HPDE6-E6E7 (cell line): ENCODE measurements around the gene ITIH4.
"Not testable (repeated sequence)": the region's sequence is repeated elsewhere in the genome, so short reads cannot be mapped to it uniquely, and the experiment has no call there.

Experiments used
- DNase-seq: peaks from one replicate; pipeline ENCODE4 v3.0.0; 2011; ENCODE audit warnings: missing footprints; ENCODE audit errors: extremely low spot score

The ITIH4 gene

GRCh38 chr3:52783211-52783555, 47.3 kb downstream of the ITIH4 start:
- DNase-seq: no peak

DNA sequence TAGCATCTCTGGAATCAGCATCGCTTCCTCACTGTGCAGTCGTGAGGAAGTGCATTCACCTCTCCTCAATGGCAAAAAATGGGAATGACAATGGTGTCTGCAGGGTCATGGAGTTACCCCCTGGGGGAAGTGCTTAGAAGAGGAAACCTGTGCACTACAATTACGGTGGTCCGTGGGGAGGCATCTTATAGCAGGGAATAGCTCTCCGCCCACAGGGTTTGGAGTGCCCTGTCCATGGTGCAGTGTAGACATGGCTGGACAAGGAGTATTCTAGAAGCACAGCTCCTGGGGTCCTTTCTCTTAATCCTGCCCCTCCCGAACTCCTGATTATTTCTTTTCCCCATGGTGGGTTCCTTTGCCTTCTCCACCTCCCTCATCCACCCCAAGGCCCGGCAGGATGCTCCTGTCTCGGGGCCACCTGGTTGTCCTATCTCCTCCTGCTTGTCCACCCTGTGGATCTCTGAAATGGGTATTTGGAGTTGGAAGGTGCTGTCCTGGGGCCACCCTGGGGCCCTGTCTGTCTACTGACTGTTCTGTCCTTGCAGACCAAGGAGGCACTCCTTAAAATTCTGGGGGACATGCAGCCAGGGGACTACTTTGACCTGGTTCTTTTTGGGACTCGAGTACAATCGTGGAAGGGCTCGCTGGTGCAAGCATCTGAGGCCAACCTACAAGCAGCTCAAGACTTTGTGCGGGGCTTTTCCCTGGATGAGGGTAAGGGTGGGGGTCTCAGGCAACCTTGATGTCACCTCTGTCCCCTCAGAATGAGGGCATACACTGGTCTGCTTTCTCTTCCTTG, 47.9 kb downstream of the ITIH4 start:
- DNase-seq: no peak

DNA sequence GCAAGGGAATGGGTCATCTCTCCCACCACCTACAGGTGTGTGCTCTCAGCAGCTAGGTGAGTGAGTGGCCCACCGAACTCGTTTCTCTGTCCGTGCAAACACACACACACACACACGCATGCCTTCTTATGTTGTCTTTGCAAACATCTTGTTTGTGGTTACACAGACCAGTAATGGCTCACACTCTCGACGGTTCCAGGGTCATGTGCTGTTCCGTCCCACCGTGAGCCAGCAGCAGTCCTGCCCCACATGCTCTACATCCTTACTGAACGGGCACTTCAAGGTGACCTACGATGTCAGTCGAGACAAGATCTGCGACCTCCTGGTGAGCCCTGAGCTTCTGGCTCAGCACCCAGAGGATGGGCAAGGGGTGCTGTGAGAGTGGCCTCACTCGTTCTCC, 48.7 kb downstream of the ITIH4 start:
- no peak for DNase-seq

GRCh38 chr3:52779837-52780585, 50.5 kb downstream of the ITIH4 start:
- DNase-seq: no peak

DNA sequence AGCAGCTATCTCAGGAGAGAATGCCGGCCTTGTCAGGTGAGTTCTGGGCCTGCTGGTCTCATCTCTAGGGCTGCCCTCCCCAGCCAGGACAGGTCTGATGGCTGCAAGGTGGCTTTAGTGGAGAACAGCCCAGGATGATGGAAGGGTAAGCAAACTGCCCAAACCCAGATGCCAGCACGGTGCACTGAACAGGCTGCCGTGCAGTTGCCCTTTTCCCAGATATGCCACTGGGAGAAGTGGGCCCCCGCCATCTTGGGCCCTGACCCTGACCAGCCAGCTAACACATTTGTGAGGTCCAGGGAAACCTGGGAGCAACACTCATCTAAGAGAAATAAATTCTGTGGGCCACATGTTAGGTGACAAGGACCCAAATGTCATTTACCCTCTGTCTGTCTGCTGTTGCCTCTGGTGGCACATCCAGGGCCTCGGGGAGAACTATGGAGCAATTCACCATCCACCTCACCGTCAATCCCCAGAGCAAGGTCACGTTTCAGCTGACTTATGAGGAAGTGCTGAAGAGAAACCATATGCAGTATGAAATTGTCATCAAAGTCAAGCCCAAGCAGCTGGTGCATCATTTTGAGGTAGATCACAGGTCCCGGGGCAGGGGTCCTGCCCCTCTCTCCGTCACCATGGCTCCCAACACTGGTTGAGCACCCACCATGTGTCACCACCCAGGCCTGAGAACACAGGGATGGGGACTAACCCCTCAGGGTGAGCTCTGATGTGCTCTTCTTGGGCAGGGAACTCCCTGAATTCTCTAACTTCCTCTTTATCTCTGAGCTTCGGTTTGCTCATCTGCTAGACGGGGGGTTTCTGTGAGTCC, 51.2 kb downstream of the ITIH4 start:
- DNase-seq: no peak

DNA sequence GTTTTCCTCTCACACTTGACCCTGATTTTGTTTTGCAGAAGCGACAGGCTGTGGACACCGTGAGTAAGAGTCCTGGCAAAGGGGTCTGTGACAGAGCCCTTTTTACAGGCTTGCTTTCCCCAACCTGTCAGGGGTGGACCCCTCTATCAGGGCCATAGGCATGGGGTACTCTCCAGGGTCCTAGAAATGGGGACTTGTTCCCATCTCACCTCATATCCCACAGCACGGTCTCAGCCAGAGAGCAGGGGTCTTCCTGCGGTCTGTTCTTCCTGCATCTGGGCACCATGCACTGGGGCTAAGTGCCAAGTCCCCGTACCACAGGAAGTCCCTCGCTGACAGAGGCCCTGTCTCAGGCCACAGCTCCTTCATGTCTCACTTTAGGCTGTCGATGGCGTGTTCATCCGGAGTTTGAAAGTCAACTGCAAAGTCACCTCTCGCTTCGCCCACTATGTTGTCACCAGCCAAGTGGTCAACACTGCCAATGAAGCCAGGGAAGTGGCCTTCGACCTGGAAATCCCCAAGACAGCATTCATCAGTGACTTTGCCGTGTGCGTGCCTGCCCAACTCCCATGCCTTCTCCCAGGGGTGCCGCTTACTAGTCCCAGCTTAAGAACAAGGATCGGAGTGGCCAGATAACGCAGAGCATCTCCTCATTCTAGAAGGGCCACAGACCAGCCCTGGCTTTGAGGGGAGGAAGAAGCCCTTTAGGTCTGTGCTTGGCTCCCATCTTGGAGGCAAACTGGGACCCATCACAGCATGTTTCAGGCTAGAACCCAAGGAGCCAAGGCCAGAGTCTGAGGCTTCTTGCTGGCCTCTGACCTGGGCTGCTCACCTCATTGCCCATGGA, 52.3 kb downstream of the ITIH4 start:
- no peak for DNase-seq

DNA sequence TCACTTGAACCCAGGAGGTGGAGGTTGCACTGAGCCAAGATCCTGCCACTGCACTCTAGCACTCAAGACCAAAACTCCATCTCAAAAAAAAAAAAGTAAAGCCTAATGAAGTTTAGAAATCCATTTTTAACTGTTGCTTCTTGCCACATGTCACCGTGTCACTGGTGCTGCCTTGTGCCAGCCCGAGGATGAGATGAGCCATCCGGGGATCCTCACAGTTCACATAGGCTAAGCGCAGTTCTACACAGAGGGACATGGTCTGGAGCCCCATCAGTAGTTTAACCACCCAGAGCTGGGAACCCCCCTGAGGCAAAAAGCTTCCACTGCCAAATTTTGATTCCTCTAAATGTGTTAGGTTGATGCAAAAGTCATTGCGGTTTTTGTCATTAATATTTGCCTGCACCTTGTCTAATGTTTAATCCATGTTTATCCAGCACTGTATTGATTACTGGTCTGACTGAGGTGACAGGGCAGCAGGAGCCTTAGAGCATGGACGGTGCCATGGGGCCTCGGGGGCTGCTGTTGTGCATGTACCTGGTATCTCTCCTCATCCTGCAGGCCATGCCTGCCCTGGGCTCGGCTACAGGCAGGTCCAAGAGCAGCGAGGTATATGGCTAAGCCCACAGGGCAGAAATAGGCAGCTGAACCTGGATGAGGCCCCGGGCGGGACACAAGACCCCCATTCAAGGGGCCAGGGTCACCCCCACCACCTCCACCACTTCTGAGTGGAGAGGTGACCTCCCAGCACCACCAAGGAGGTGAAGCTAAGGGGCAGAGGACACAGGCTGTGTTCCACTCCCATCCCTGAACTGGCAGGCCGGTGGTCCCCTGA, 53.1 kb downstream of the ITIH4 start, which contains the start of gene ITIH1:
ITIH1 (plus strand) TSS at position 473 of the 832 bp plus-strand sequence; CDS start at position 490, 17 bp downstream.
- no peak for DNase-seq

- DNase-seq: not testable (repeated sequence)
These were observed 54.0 kb downstream of the ITIH4 start for GRCh38 chr3:52776486-52776885.

DNA sequence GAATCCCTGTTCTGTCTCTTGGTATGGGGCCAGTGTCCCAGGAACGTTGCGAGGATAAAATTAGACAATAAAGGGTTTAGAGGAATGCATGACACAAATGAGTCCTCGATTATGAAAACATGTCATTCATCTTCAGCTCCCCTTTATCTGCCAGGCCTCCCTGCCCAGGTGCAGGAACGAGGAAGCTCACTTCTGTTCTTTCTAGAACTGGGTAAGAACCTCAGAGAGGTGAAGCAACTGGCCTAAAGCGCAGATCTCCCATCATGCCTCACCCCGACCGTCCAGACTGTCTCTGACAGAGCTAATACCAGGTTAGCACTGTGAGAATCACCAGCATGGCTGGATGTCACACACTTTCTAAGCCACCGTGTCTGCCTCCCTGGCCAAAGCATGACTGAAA, 54.6 kb downstream of the ITIH4 start:
- no peak for DNase-seq

GRCh38 chr3:52774901-52775864, 55.3 kb downstream of the ITIH4 start:
- DNase-seq: no peak

- DNase-seq: no peak
These were observed 56.3 kb downstream of the ITIH4 start for GRCh38 chr3:52774066-52774713.

DNA sequence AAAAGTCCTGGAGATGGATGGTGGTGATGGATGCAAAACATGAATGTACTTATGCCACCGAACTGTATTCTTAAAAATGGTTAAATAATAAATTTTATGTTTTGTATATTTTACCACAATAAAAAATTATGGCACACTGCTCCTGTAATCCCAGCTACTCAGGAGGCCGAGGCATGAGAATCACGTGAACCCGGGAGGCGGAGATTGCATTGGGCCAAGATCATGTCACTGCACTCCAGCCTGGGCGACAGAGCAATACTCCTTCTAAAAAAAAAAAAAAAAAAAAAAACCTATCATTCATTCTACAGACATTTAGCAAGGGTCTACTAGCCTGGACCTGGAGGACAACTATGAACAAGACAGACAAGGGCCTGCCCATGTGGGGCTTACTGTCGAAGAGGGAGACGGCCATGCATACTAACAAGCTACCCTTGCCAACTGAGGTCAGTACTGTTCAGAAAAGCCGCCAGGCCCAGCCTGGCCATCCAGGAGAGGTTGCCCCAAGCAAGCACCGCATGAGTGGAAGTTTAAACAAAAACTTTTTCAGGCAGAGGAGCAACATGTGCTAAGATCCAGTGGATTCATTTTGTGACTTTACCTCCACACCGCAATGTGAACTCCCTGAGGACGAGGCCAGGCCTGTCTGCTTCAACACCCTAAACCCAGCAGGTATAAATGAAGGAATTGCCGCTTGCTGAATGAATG, 57.0 kb downstream of the ITIH4 start:
- no peak for DNase-seq

DNA sequence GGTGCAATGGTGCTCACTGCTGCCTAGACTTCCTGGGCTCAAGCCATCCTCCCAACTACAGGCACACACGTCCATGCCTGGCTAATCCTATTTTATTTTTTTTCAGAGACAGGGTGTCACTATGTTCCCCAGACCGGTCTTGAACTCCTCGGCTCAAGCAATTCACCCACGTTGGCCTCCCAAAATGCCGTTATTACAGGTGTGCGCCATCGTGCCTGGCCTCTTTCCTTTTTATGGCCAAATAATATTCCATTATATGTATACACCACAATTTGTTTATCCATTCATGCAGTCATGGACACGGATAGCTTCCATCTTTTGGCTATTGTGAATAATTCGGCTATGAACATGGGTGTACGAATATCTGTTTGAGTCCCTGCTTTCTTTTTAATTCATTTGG, 58.8 kb downstream of the ITIH4 start:
- DNase-seq: no peak

DNA sequence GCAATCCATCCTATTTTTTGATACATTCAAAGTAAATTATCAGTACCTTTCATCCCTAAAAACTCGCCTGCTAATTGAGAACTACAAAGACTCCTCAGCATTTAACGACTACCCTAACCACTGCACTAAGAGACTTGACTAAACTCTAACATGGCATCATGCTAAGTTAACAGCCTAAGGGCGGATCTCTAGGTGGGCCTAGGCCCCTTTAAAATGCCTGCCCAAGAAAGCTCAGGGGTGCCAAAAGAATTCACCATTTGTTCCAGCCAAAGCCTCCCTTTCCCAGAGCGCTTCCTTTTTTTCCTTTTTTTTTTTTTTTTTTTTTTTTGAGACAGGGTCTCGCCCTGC, 59.2 kb downstream of the ITIH4 start:
- DNase-seq: no peak

- DNase-seq: peak; percentile 64
These were observed 59.8 kb downstream of the ITIH4 start, which contains the start of gene NEK4 for GRCh38 chr3:52770496-52771333. Gene NEK4 (minus strand): TSS chr3:52770940. CDS start chr3:52770746, 194 bp downstream.

- DNase-seq: no peak
These were observed 60.6 kb downstream of the ITIH4 start for GRCh38 chr3:52769786-52770455.

DNA sequence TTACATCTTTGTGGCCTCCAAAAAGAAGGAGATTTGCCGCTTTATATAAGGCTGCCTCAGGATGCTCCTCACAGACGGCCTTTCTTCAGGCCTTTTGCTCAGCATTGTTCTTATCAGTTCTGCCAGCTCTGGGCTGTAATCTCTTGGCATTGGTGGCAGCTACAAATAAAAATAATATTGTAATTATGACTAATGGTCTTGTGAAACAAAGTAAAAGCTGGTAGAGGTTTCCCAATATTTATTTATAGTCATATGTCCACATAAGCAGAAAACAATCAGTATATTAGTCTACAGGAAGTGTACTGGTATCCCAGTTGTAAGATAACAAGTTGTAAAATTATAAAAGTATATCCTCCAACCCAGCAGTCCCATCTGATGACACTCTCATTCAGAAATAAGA, 67.0 kb downstream of the ITIH4 start:
- DNase-seq: no peak
